CD14-positive monocyte (primary cell): ENCODE results near the gene BCAS1. TPM values are rescaled to one million over a fixed set of nuclear protein-coding genes. Genes with fewer than 3 reads are reported as not detected.
A peak's percentile ranks its signal among the peaks of the same experiment; 100 is the strongest.

Source experiments
- DNase-seq, 3 donors: peaks; one replicate each; pipeline ENCODE4 v3.0.0-alpha.2; 2011 to 2022
- H2AFZ ChIP-seq: 2 replicates; pipeline ENCODE4 v1.6.0; 2012; ENCODE audit warnings: mild to moderate bottlenecking, low read depth, low read length, inconsistent platforms; ENCODE audit not compliant: insufficient read depth, poor library complexity, severe bottlenecking
- H3K27ac ChIP-seq, 2 donors: 1 replicate in 1 of 2; 2 replicates in 1 of 2; pipeline ENCODE4 v1.5.1; 2012 to 2013; ENCODE audit warnings: low read length in 2 of 2, control low read depth in 1 of 2, inconsistent platforms in 1 of 2, low read depth in 1 of 2, mild to moderate bottlenecking in 1 of 2
- H3K27me3 ChIP-seq, 2 donors: one replicate each; pipeline versions ENCODE4 v1.6.0 to v1.6.1; 2011 to 2013; ENCODE audit warnings: low read length in 2 of 2; ENCODE audit not compliant: control insufficient read depth in 2 of 2, insufficient read depth in 2 of 2
- H3K36me3 ChIP-seq, 2 donors: replicated peaks in 1 of 2; 1 replicate in 1 of 2; 2 replicates in 1 of 2; pipeline versions ENCODE4 v1.5.1 to v1.6.1; 2012 to 2013; ENCODE audit warnings: low read length in 2 of 2, control low read depth in 1 of 2, inconsistent platforms in 1 of 2, mild to moderate bottlenecking in 1 of 2; ENCODE audit not compliant: insufficient read depth in 2 of 2, control insufficient read depth in 1 of 2
- H3K4me1 ChIP-seq, 2 donors: 1 replicate in 1 of 2; 2 replicates in 1 of 2; pipeline versions ENCODE4 v1.5.1 to v1.6.1; 2012 to 2013; ENCODE audit warnings: low read length in 2 of 2, control low read depth in 1 of 2, inconsistent platforms in 1 of 2, mild to moderate bottlenecking in 1 of 2, moderate library complexity in 1 of 2; ENCODE audit not compliant: insufficient read depth in 2 of 2, control insufficient read depth in 1 of 2
- H3K4me2 ChIP-seq: replicated peaks from 2 replicates; pipeline ENCODE3; 2012; ENCODE audit warnings: low read length, moderate library complexity, mild to moderate bottlenecking; ENCODE audit not compliant: poor library complexity, severe bottlenecking; ENCODE audit errors: extremely low read depth
- H3K4me3 ChIP-seq, 3 experiments: fragments of 200-600 bp in 1 of 3; sonication (generic) in 1 of 3; replicated peaks in 1 of 3; 1 replicate in 2 of 3; 2 replicates in 1 of 3; pipeline ENCODE4 v1.5.1; 2011 to 2013; ENCODE audit warnings: low read length in 3 of 3, mild to moderate bottlenecking in 3 of 3, control low read depth in 2 of 3, low read depth in 2 of 3, inconsistent platforms in 1 of 3, moderate library complexity in 1 of 3
- H3K79me2 ChIP-seq: 2 replicates; pipeline ENCODE4 v1.6.0; 2012; ENCODE audit warnings: mild to moderate bottlenecking, control low read depth, inconsistent platforms, low read length, moderate library complexity; ENCODE audit not compliant: insufficient read depth
- H3K9ac ChIP-seq: 2 replicates; pipeline ENCODE4 v1.6.0; 2017; ENCODE audit warnings: low read length, mild to moderate bottlenecking; ENCODE audit not compliant: insufficient read depth, poor library complexity, severe bottlenecking
- H3K9me3 ChIP-seq, 2 donors: replicated peaks in 1 of 2; 1 replicate in 1 of 2; 2 replicates in 1 of 2; pipeline versions ENCODE4 v1.5.1 to v1.6.1; 2012 to 2013; ENCODE audit warnings: low read length in 2 of 2, control low read depth in 1 of 2; ENCODE audit not compliant: control insufficient read depth in 1 of 2, insufficient read depth in 1 of 2
- H4K20me1 ChIP-seq: 2 replicates; pipeline ENCODE4 v1.6.0; 2012; ENCODE audit warnings: mild to moderate bottlenecking, low read length, control low read depth, moderate library complexity; ENCODE audit not compliant: insufficient read depth
- H3K27ac Mint-ChIP-seq, 7 donors: one replicate each; pipeline ENCODE4 v1.8.0; 2020; ENCODE audit warnings: mild to moderate bottlenecking in 7 of 7, mixed read lengths in 7 of 7, moderate library complexity in 6 of 7, inconsistent platforms in 2 of 7
- H3K27me3 Mint-ChIP-seq, 3 donors: one replicate each; pipeline ENCODE4 v1.8.0; 2021 to 2022; ENCODE audit warnings: low read depth in 3 of 3, mild to moderate bottlenecking in 3 of 3, mixed read lengths in 3 of 3, moderate library complexity in 3 of 3, inconsistent platforms in 1 of 3
- H3K36me3 Mint-ChIP-seq, 2 donors: one replicate each; pipeline ENCODE4 v1.8.0; 2020; ENCODE audit warnings: mixed read lengths in 2 of 2, inconsistent platforms in 1 of 2, mild to moderate bottlenecking in 1 of 2
- H3K4me1 Mint-ChIP-seq: one replicate; pipeline ENCODE4 v1.8.0; 2020; ENCODE audit warnings: mild to moderate bottlenecking, mixed read lengths
- H3K4me3 Mint-ChIP-seq, 2 donors: one replicate each; pipeline ENCODE4 v1.8.0; 2020; ENCODE audit warnings: mild to moderate bottlenecking in 2 of 2, mixed read lengths in 2 of 2, moderate library complexity in 1 of 2
- H3K9me3 Mint-ChIP-seq, 7 donors: one replicate each; pipeline ENCODE4 v1.8.0; 2020 to 2022; ENCODE audit warnings: mixed read lengths in 7 of 7, mild to moderate bottlenecking in 6 of 7, moderate library complexity in 6 of 7, inconsistent platforms in 2 of 7
- CTCF ChIP-seq: fragments of 200-600 bp; IDR thresholded peaks from one replicate; pipeline ENCODE4 v1.8.0; 2022; ENCODE audit warnings: antibody characterized with exemption, mild to moderate bottlenecking
- WGBS: methylation state at CpG from one replicate; pipeline ENCODE4 v1.1.5; 2013; ENCODE audit warnings: missing lambda C conversion rate; ENCODE audit not compliant: insufficient coverage; 5-methylcytosine and 5-hydroxymethylcytosine counted together
- intact Hi-C, 2 donors: fragments of 100-400 bp; cut with micrococcal nuclease; formaldehyde crosslinking; loops; one replicate each; pipeline versions ENCODE4 v1.15.0 to v1.15.1; 2023
- polyA plus RNA-seq, 3 donors: library from polyadenylated mRNA; depleted of rRNA in 1 of 3; unstranded in 2 of 3; stranded (reverse) in 1 of 3; fragments of 300-500 nt in 2 of 3; fragments of >200 nt in 1 of 3; fragmentation: Illumina TruSeq in 2 of 3; gene quantifications; 1 replicate in 2 of 3; 2 replicates in 1 of 3; pipeline ENCODE4 v1.2.3, GENCODE V29; 2012 to 2021

BCAS1 gene
- polyA plus RNA-seq, 3 donors: 0.01 to 0.02 TPM; not detected in 1

GRCh38 chr20:53917145-53918019 is 153.0 kb downstream of the BCAS1 start:
- H3K4me1 Mint-ChIP-seq: peaks cover 62% of the 10 kb centered on the region
- peaks cover 56 to 62% of the 10 kb centered on the region in 2 donors for H3K4me1 ChIP-seq
- H3K4me3 Mint-ChIP-seq: peak overlapping the region in 1 of 2 donors; percentile 42
- TF ChIP-seq CTCF: no peak
- no peaks in the 10 kb centered on the region for H3K9me3 Mint-ChIP-seq
- no peaks in the 10 kb centered on the region for H3K27me3 ChIP-seq
- H3K27ac ChIP-seq: peak overlapping the region; percentile 82 to 87
- no peaks in the 10 kb centered on the region for H3K9me3 ChIP-seq
- no peaks in the 10 kb centered on the region for H3K79me2 ChIP-seq
- H3K4me3 ChIP-seq: peak overlapping the region in 1 of 3 experiments; percentile 75
- peaks cover 0 to 2% (median 0%) of the 10 kb centered on the region in 3 donors for H3K27me3 Mint-ChIP-seq
- 25% methylated on average over 4 of the region's 10 CpGs for WGBS
- H3K36me3 ChIP-seq: no peaks in the 10 kb centered on the region
- peak overlapping the region; percentile 48 for H3K4me2 ChIP-seq
- intact Hi-C loops: loop anchor here (5.0 to 10.0 kb wide), 3 partner anchors 83 to 340 kb away; no protein-coding TSS in a partner anchor
- H2AFZ ChIP-seq: peak overlapping the region; percentile 50
- no peaks in the 10 kb centered on the region for H3K36me3 Mint-ChIP-seq
- peak overlapping the region; percentile 73 for H3K9ac ChIP-seq
- peak overlapping the region; percentile 94 to 100 (median 98) for H3K27ac Mint-ChIP-seq
- no peaks in the 10 kb centered on the region for H4K20me1 ChIP-seq
- peak; percentile 80 to 97 (median 81) for DNase-seq

GRCh38 chr20:53916173-53916512 is 154.3 kb downstream of the BCAS1 start:
- H3K4me3 ChIP-seq: peak overlapping the region in 2 of 3 experiments; percentile 32 to 75
- DNase-seq: no peak
- peak overlapping the region; percentile 73 for H3K9ac ChIP-seq
- H3K27ac ChIP-seq: peak overlapping the region; percentile 82 to 87
- intact Hi-C loops: loop anchor here (5.0 to 10.0 kb wide), 3 partner anchors 81 to 339 kb away; no protein-coding TSS in a partner anchor
- H3K9me3 ChIP-seq: no peaks in the 10 kb centered on the region
- no peaks in the 10 kb centered on the region for H3K79me2 ChIP-seq
- H3K36me3 Mint-ChIP-seq: no peaks in the 10 kb centered on the region
- peak overlapping the region; percentile 94 to 100 (median 98) for H3K27ac Mint-ChIP-seq
- no peaks in the 10 kb centered on the region for H3K9me3 Mint-ChIP-seq
- TF ChIP-seq CTCF: no peak
- H3K36me3 ChIP-seq: no peaks in the 10 kb centered on the region
- no peaks in the 10 kb centered on the region for H3K27me3 ChIP-seq
- peaks cover 61% of the 10 kb centered on the region for H3K4me1 Mint-ChIP-seq
- peaks cover 0 to 3% (median 1%) of the 10 kb centered on the region in 3 donors for H3K27me3 Mint-ChIP-seq
- H3K4me3 Mint-ChIP-seq: peak overlapping the region; percentile 92 to 97
- WGBS: 33% methylated on average over 1 of the region's 2 CpGs
- no peaks in the 10 kb centered on the region for H4K20me1 ChIP-seq
- H2AFZ ChIP-seq: no peak overlapping the region
- peak overlapping the region; percentile 86 for H3K4me2 ChIP-seq
- H3K4me1 ChIP-seq: peaks cover 51 to 62% of the 10 kb centered on the region in 2 donors
